HG03045 (cell line): ENCODE measurements around the gene RNF112.

Source experiments
- ATAC-seq: cut with Tn5 transposase; IDR thresholded peaks from one replicate; pipeline ENCODE4 v1.9.1; 2021; ENCODE audit warnings: mild to moderate bottlenecking, moderate library complexity; ENCODE audit not compliant: unreplicated experiment

The RNF112 gene

GRCh38 chr17:19410875-19411620 lies at the start of gene RNF112:
Gene RNF112 (plus strand): TSS chr17:19411232. CDS start chr17:19411409, 177 bp downstream.
- no peak for ATAC-seq

GRCh38 chr17:19361326-19361725 lies 49.7 kb upstream of the RNF112 start:
- no peak for ATAC-seq

- no peak for ATAC-seq
Measured at GRCh38 chr17:19361944-19362276, 49.1 kb upstream of the RNF112 start.

GRCh38 chr17:19362277-19363113 lies 48.5 kb upstream of the RNF112 start, which contains the start of gene B9D1:
Gene B9D1 (minus strand): TSS chr17:19362723. CDS start chr17:19362569, 154 bp downstream.
- peak; percentile 73 for ATAC-seq

- ATAC-seq: no peak
Measured at GRCh38 chr17:19363114-19363438, 48.0 kb upstream of the RNF112 start.

GRCh38 chr17:19363460-19364035 lies 47.5 kb upstream of the RNF112 start:
- no peak for ATAC-seq

- ATAC-seq: no peak
Measured at GRCh38 chr17:19364699-19365498, 46.1 kb upstream of the RNF112 start.

GRCh38 chr17:19365499-19365817 lies 45.6 kb upstream of the RNF112 start:
- ATAC-seq: no peak

- no peak for ATAC-seq
Measured at GRCh38 chr17:19365833-19366636, 45.0 kb upstream of the RNF112 start.

- no peak for ATAC-seq
Measured at GRCh38 chr17:19366637-19366972, 44.4 kb upstream of the RNF112 start.

- no peak for ATAC-seq
Measured at GRCh38 chr17:19368229-19368628, 42.8 kb upstream of the RNF112 start.

GRCh38 chr17:19369107-19369778 lies 41.8 kb upstream of the RNF112 start:
- ATAC-seq: no peak

- ATAC-seq: no peak
Measured at GRCh38 chr17:19369846-19370492, 41.1 kb upstream of the RNF112 start.

- ATAC-seq: no peak
Measured at GRCh38 chr17:19370493-19370960, 40.5 kb upstream of the RNF112 start.

- no peak for ATAC-seq
Measured at GRCh38 chr17:19371259-19372010, 39.6 kb upstream of the RNF112 start.

- no peak for ATAC-seq
Measured at GRCh38 chr17:19372011-19372370, 39.0 kb upstream of the RNF112 start.

- no peak for ATAC-seq
Measured at GRCh38 chr17:19372439-19372838, 38.6 kb upstream of the RNF112 start.

- no peak for ATAC-seq
Measured at GRCh38 chr17:19372866-19373504, 38.0 kb upstream of the RNF112 start.
